IMR-90 (cell line): Measurements from ENCODE around the gene CEL.

Experiments
- BHLHE40 ChIP-seq: fragments of 150-350 bp; IDR thresholded peaks from 2 replicates; pipeline ENCODE4 v1.6.1; 2016; ENCODE audit warnings: mild to moderate bottlenecking, low read depth, low read length
- CTCF ChIP-seq: conservative IDR thresholded peaks from 2 replicates; pipeline ENCODE4 v1.5.1; 2012; ENCODE audit warnings: mild to moderate bottlenecking, low read depth, low read length, improper control_type of control experiment
- MAFK ChIP-seq: IDR thresholded peaks from 2 replicates; pipeline ENCODE4 v1.6.1; 2012; ENCODE audit warnings: low read depth, low read length, improper control_type of control experiment
- NFE2L2 ChIP-seq: fragments of 150-350 bp; IDR thresholded peaks from 2 replicates; pipeline ENCODE4 v1.6.1; 2016; ENCODE audit warnings: low read depth, mild to moderate bottlenecking, low read length
- POLR2A ChIP-seq: IDR thresholded peaks from 2 replicates; pipeline ENCODE4 v1.6.1; 2012; ENCODE audit warnings: mild to moderate bottlenecking, low read depth, low read length
- RFX5 ChIP-seq: IDR thresholded peaks from 2 replicates; pipeline ENCODE4 v1.8.0; 2012; ENCODE audit warnings: low read depth, mild to moderate bottlenecking, low read length, moderate library complexity

DNA sequence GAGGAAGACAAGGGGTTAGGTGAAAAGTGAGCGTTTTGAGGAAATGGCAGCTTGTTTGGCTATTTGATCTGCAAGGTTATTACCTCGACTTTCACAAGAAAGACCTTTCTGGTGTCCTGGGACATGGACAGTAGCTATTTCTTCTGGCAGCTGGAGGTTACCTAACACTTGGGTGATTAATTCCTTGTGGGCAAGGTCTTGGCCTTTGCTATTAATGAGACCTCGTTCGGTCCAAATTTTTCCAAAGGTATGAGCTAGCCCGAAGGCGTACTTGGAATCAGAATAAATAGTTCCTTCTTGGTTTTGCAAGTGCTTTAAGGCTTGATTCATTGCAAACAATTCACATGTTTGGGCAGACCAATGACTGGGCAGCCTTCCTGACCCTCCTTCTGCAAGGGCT is 26.1 kb upstream of the CEL start:
- TF ChIP-seq CTCF (no peak), POLR2A (no peak), MAFK (no peak), RFX5 (no peak), BHLHE40 (no peak), NFE2L2 (no peak)
